Stimulated activated CD8-positive, alpha-beta memory T cell treated with anti-CD3 and anti-CD28 coated beads, Interleukin-12 subunit alpha, Interleukin-12 subunit beta, amount 100 ng/mL, for 4 hours (primary cell): ENCODE results near the gene ARID3B.
"Not testable (repeated sequence)": the region's sequence is repeated elsewhere in the genome, so short reads cannot be mapped to it uniquely, and the experiment has no call there.

Experiments
- DNase-seq: peaks from one replicate; pipeline ENCODE4 v3.0.0-alpha.2; 2020; ENCODE audit warnings: low read depth

The ARID3B gene

GRCh38 chr15:74571191-74571590 lies 30.2 kb downstream of the ARID3B start:
- DNase-seq: no peak

GRCh38 chr15:74573987-74574386 lies 33.0 kb downstream of the ARID3B start:
- no peak for DNase-seq

- no peak for DNase-seq
These were observed 37.5 kb downstream of the ARID3B start for GRCh38 chr15:74578496-74578994.

- no peak for DNase-seq
These were observed 38.0 kb downstream of the ARID3B start for GRCh38 chr15:74579001-74579400.

GRCh38 chr15:74580538-74581350 lies 39.7 kb downstream of the ARID3B start:
- DNase-seq: no peak

GRCh38 chr15:74584204-74584603 lies 43.2 kb downstream of the ARID3B start:
- no peak for DNase-seq

- no peak for DNase-seq
These were observed 43.8 kb downstream of the ARID3B start for GRCh38 chr15:74584779-74585178.

- no peak for DNase-seq
These were observed 44.2 kb downstream of the ARID3B start for GRCh38 chr15:74585191-74585590.

- DNase-seq: no peak
These were observed 44.8 kb downstream of the ARID3B start for GRCh38 chr15:74585857-74586256.

- DNase-seq: no peak
These were observed 48.8 kb downstream of the ARID3B start for GRCh38 chr15:74589826-74590225.

GRCh38 chr15:74592222-74592621 lies 51.2 kb downstream of the ARID3B start:
- DNase-seq: no peak

GRCh38 chr15:74593122-74593521 lies 52.1 kb downstream of the ARID3B start:
- no peak for DNase-seq

- no peak for DNase-seq
These were observed 53.4 kb downstream of the ARID3B start for GRCh38 chr15:74594455-74594854.

GRCh38 chr15:74595271-74595670 lies 54.3 kb downstream of the ARID3B start:
- DNase-seq: no peak

GRCh38 chr15:74596736-74597135 lies 55.7 kb downstream of the ARID3B start:
- not testable (repeated sequence) for DNase-seq

GRCh38 chr15:74597146-74597705 lies 56.2 kb downstream of the ARID3B start:
- not testable (repeated sequence) for DNase-seq

- peak; percentile 71 for DNase-seq
These were observed 57.3 kb downstream of the ARID3B start for GRCh38 chr15:74598126-74598842.

- no peak for DNase-seq
These were observed 58.1 kb downstream of the ARID3B start for GRCh38 chr15:74599156-74599555.

- DNase-seq: no peak
These were observed 62.2 kb downstream of the ARID3B start for GRCh38 chr15:74603026-74603788.

- DNase-seq: no peak
These were observed 63.0 kb downstream of the ARID3B start for GRCh38 chr15:74603789-74604705.
